ENCODE measurements around the gene KCTD21.

Gene KCTD21

DNA sequence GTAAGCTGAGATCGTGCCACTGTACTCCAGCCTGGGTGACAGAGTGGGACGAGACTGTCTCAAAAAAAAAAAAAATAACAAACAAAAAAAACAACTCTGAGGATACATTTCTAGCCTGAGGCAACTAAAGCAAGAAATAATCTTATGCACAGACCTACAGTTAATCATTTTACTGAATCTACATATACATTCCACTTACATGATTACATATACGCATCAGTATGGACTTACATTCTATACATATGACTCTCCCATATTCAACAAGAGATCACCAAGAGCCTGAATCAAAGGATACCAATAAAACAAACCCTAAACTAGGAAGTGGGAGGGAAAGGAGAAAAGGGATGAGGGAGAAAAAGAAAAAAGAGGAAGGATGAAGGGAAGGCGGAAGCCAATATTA lies 50.1 kb downstream of the KCTD21 start:
- DNase-seq = no peak

DNA sequence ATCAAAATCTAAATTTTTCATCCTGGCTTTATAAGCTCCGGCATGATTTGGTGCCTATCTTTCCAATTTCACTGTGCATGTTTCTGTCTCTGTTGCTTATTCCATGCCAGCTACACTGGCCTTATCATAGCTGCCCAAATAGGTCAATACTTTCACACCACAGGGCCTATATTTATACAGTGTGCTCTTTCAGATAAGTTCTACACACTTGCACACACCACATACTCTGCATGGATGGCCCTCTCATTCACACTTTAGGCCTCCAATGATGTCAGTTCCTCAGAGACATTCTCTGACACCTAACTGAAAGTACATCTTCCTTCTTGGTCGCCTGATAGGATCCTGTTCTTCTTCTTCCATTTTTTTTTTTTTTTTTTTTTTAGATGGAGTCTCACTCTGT lies 56.0 kb downstream of the KCTD21 start:
- DNase-seq = no peak

DNA sequence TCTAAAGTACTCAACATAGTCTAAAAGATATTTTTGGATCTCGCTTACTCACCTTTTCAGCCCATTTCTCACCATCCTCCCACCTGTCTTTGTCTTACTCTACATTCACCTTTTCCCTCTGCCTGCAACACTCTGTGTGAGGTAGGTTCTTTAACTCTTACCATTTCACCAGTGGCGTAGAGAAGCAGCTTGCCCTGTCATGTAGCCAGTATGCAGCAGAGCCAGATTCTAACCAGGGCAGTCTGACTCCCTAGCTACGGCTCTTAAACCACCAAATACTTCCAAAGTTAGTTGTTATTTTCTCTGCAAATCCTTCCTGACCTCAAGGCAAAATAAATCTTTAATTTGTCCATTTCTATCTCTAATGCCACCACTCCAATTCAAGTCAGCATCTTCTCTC lies 56.5 kb downstream of the KCTD21 start:
- no peak for DNase-seq

DNA sequence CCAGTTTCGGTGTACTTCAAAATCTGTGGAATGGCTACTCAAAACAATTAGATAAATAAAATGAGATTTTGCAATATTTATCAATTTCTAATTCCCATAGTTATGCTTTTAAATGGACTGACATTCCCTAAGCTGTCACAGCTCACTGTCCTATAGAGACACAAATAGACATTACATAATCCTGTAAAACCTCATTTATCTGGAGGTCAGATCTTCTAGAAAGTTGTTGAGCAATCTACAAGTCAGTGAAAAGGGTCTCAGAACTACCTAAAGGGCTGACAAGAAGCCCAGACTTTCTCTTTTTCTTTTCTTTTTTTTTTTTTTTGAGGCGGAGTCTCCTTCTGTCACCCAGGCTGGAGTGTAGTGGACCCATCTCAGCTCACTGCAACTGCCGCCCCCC lies 61.0 kb downstream of the KCTD21 start:
- DNase-seq = no peak

All from NCI-H2107 (cell line).